H1 (cell line): ENCODE measurements around the gene BABAM2. TPM values are rescaled to one million over a fixed set of nuclear protein-coding genes. Genes with fewer than 3 reads are reported as not detected.

Experiments
- CTCF ChIA-PET: fragments of 300-600 bp; sonication (Branson Sonifier 250); formaldehyde crosslinking; loops from one replicate; lab custom pipeline; 2021; ENCODE audit not compliant: partially characterized antibody; lab: Charles Lee
- POLR2A ChIA-PET: fragments of 300-600 bp; sonication (Branson Sonifier 250); formaldehyde crosslinking; loops from one replicate; lab custom pipeline; 2021; ENCODE audit warnings: inconsistent platforms; ENCODE audit not compliant: partially characterized antibody; lab: Charles Lee
- DNase-seq, 2 experiments: peaks; one replicate each; pipeline versions ENCODE4 v3.0.0 to v3.0.0-alpha.2; 2010 to 2022; ENCODE audit warnings: low spot score in 2 of 2, low read depth in 1 of 2, mixed read lengths in 1 of 2
- FAIRE-seq: peaks from 2 replicates; lab custom pipeline; 2011; peaks lifted over from hg19 to GRCh38; lab: Jason Lieb, UNC
- H2AFZ ChIP-seq: 2 replicates; pipeline ENCODE4 v1.8.1; 2012; ENCODE audit warnings: low read length, inconsistent platforms
- H2AK5ac ChIP-seq: 2 replicates; pipeline ENCODE4 v1.6.1; 2013; ENCODE audit warnings: low read depth, low read length
- H2BK120ac ChIP-seq: replicated peaks from 2 replicates; pipeline ENCODE3; 2013; ENCODE audit warnings: low read depth, low read length, inconsistent platforms
- H2BK12ac ChIP-seq: 2 replicates; pipeline ENCODE4 v1.6.1; 2013; ENCODE audit warnings: low read depth, low read length
- H2BK15ac ChIP-seq: 2 replicates; pipeline ENCODE4 v1.6.1; 2013; ENCODE audit warnings: low read length
- H2BK20ac ChIP-seq: 2 replicates; pipeline ENCODE4 v1.6.1; 2013; ENCODE audit warnings: low read length
- H2BK5ac ChIP-seq: 2 replicates; pipeline ENCODE4 v1.6.1; 2013; ENCODE audit warnings: low read depth, low read length
- H3K14ac ChIP-seq: 2 replicates; pipeline ENCODE4 v1.6.1; 2013; ENCODE audit warnings: inconsistent platforms; ENCODE audit not compliant: insufficient read length
- H3K18ac ChIP-seq: 2 replicates; pipeline ENCODE4 v1.6.1; 2013; ENCODE audit warnings: low read length; ENCODE audit errors: extremely low read depth
- H3K23ac ChIP-seq: 2 replicates; pipeline ENCODE4 v1.6.1; 2013; ENCODE audit warnings: inconsistent platforms; ENCODE audit not compliant: insufficient read length
- H3K23me2 ChIP-seq: 2 replicates; pipeline ENCODE4 v1.6.1; 2013; ENCODE audit warnings: low read depth, low read length
- H3K27ac ChIP-seq: 2 replicates; pipeline ENCODE4 v1.6.1; 2011; ENCODE audit warnings: low read depth, low read length, inconsistent platforms
- H3K27me3 ChIP-seq, 4 experiments: replicated peaks in 1 of 4; 1 replicate in 1 of 4; 2 replicates in 3 of 4; pipeline versions ENCODE4 v1.6.1 to v1.8.1; 2011 to 2013; ENCODE audit warnings: low read length in 3 of 4, mild to moderate bottlenecking in 3 of 4, inconsistent platforms in 2 of 4, mixed read lengths in 2 of 4, moderate library complexity in 1 of 4; ENCODE audit not compliant: control insufficient read depth in 3 of 4, insufficient read depth in 3 of 4; ENCODE audit errors: extremely low read depth in 1 of 4
- H3K36me3 ChIP-seq, 4 experiments: 2 replicates each; pipeline versions ENCODE4 v1.6.1 to v1.8.1; 2011 to 2013; ENCODE audit warnings: mild to moderate bottlenecking in 4 of 4, low read length in 3 of 4, moderate library complexity in 2 of 4, control low read depth in 1 of 4, inconsistent platforms in 1 of 4; ENCODE audit not compliant: insufficient read depth in 4 of 4, control insufficient read depth in 2 of 4
- H3K4ac ChIP-seq: replicated peaks from 2 replicates; pipeline ENCODE3; 2013; ENCODE audit warnings: low read length, low read depth, mixed read lengths, inconsistent platforms; ENCODE audit not compliant: insufficient read length
- H3K4me1 ChIP-seq, 4 experiments: replicated peaks in 1 of 4; 1 replicate in 1 of 4; 2 replicates in 3 of 4; pipeline versions ENCODE4 v1.6.1 to v1.8.1; 2011 to 2013; ENCODE audit warnings: low read length in 3 of 4, inconsistent platforms in 2 of 4, mixed read lengths in 1 of 4; ENCODE audit not compliant: insufficient read depth in 4 of 4, control insufficient read depth in 3 of 4
- H3K4me2 ChIP-seq, 2 experiments: 2 replicates each; pipeline versions ENCODE4 v1.6.1 to v1.8.1; 2011 to 2013; ENCODE audit warnings: low read depth in 2 of 2, low read length in 2 of 2, control low read depth in 1 of 2, inconsistent platforms in 1 of 2, mild to moderate bottlenecking in 1 of 2; ENCODE audit not compliant: insufficient read depth in 1 of 2
- H3K4me3 ChIP-seq, 4 experiments: fragments of 200-600, 300-600 bp in 1 of 4; sonication (generic), shearing (Covaris generic), sonication (Bioruptor Twin) in 1 of 4; 2 replicates each; pipeline versions ENCODE4 v1.5.1 to v1.8.1; 2011 to 2016; ENCODE audit warnings: low read length in 4 of 4, low read depth in 3 of 4, control low read depth in 2 of 4, inconsistent platforms in 2 of 4, mild to moderate bottlenecking in 2 of 4, mixed read lengths in 1 of 4, moderate library complexity in 1 of 4; ENCODE audit not compliant: insufficient read depth in 2 of 4; ENCODE audit errors: extremely low read depth in 1 of 4
- H3K56ac ChIP-seq: replicated peaks from 2 replicates; pipeline ENCODE3; 2013; ENCODE audit warnings: low read depth, mild to moderate bottlenecking, mixed read lengths, low read length, inconsistent platforms; ENCODE audit not compliant: insufficient read length
- H3K79me1 ChIP-seq: 2 replicates; pipeline ENCODE4 v1.6.1; 2013; ENCODE audit warnings: low read depth, low read length, control low read depth
- H3K79me2 ChIP-seq, 2 experiments: 2 replicates each; pipeline versions ENCODE4 v1.6.1 to v1.8.1; 2012 to 2013; ENCODE audit warnings: low read length in 2 of 2, mild to moderate bottlenecking in 2 of 2, inconsistent platforms in 1 of 2; ENCODE audit not compliant: insufficient read depth in 2 of 2, control insufficient read depth in 1 of 2
- H3K9ac ChIP-seq, 4 experiments: replicated peaks in 1 of 4; 1 replicate in 1 of 4; 2 replicates in 3 of 4; pipeline versions ENCODE4 v1.6.1 to v1.8.1; 2011 to 2013; ENCODE audit warnings: low read depth in 3 of 4, low read length in 3 of 4, control low read depth in 2 of 4, mild to moderate bottlenecking in 2 of 4, moderate library complexity in 2 of 4, inconsistent platforms in 1 of 4; ENCODE audit errors: extremely low read depth in 1 of 4
- H3K9me3 ChIP-seq, 2 experiments: 2 replicates each; pipeline versions ENCODE4 v1.6.1 to v1.8.1; 2012 to 2013; ENCODE audit warnings: mild to moderate bottlenecking in 2 of 2, moderate library complexity in 2 of 2, control low read depth in 1 of 2, inconsistent platforms in 1 of 2, low read depth in 1 of 2, low read length in 1 of 2, mixed read lengths in 1 of 2; ENCODE audit not compliant: insufficient read depth in 2 of 2
- H4K20me1 ChIP-seq, 2 experiments: replicated peaks in 1 of 2; 2 replicates each; pipeline versions ENCODE3 to v1.8.1; 2011 to 2013; ENCODE audit warnings: inconsistent platforms in 2 of 2, low read length in 2 of 2, mild to moderate bottlenecking in 1 of 2; ENCODE audit not compliant: insufficient read depth in 2 of 2, control insufficient read depth in 1 of 2
- H4K5ac ChIP-seq: 2 replicates; pipeline ENCODE4 v1.6.1; 2013; ENCODE audit warnings: low read length, low read depth, mixed read lengths, inconsistent platforms; ENCODE audit not compliant: insufficient read length
- H4K8ac ChIP-seq: 2 replicates; pipeline ENCODE4 v1.8.0; 2013; ENCODE audit warnings: mild to moderate bottlenecking, moderate library complexity, low read length, inconsistent platforms; ENCODE audit not compliant: insufficient read depth; ENCODE audit errors: extremely low read depth
- H4K91ac ChIP-seq: replicated peaks from 2 replicates; pipeline ENCODE3; 2013; ENCODE audit warnings: low read length, mixed read lengths, inconsistent platforms; ENCODE audit not compliant: insufficient read length
- ASH2L ChIP-seq: fragments of 200-600, 300-600 bp; sonication (generic); IDR thresholded peaks from one replicate; pipeline ENCODE4 v1.7.1; 2017; ENCODE audit warnings: low read length
- KDM4A ChIP-seq: IDR thresholded peaks from one replicate; pipeline ENCODE4 v1.7.1; 2012; ENCODE audit warnings: low read depth, mild to moderate bottlenecking, moderate library complexity, low read length, inconsistent platforms; ENCODE audit not compliant: severe bottlenecking
- POU5F1 ChIP-seq: IDR thresholded peaks from 2 replicates; pipeline ENCODE4 v1.6.1; 2011; ENCODE audit warnings: low read depth, mild to moderate bottlenecking, low read length, moderate library complexity
- TEAD4 ChIP-seq: IDR thresholded peaks from 2 replicates; pipeline ENCODE4 v1.6.1; 2012; ENCODE audit warnings: low read depth, low read length, inconsistent platforms, mixed read lengths
- WGBS, 2 experiments: shearing (Covaris generic) in 1 of 2; methylation state at CpG; one replicate each; pipeline versions ENCODE4 v1.1.6 to v1.1.7; 2013 to 2015; ENCODE audit warnings: low lambda C conversion rate in 2 of 2, mixed read lengths in 2 of 2, inconsistent platforms in 1 of 2, low coverage in 1 of 2, missing lambda C conversion rate in 1 of 2; ENCODE audit not compliant: insufficient replicate concordance in 2 of 2, insufficient coverage in 1 of 2, insufficient read length in 1 of 2; ENCODE audit errors: extremely low coverage in 1 of 2, missing lambda C conversion rate in 1 of 2; 5-methylcytosine and 5-hydroxymethylcytosine counted together
- polyA plus RNA-seq, 7 experiments: library from polyadenylated mRNA; depleted of rRNA in 3 of 7; stranded (reverse) in 5 of 7; unstranded in 2 of 7; fragments of >200 nt in 5 of 7; fragments of 200-250 nt in 2 of 7; gene quantifications; 1 replicate in 5 of 7; 2 replicates in 1 of 7; 4 replicates in 1 of 7; pipeline versions ENCODE4 v1.2.1 to v1.2.3, GENCODE V29; 2011 to 2013; ENCODE audit warnings: missing spikeins in 2 of 7, mixed read lengths in 2 of 7
- total RNA-seq: library from RNA; stranded (reverse); fragmentation: NEBNext Ultra II Directional; extraction: Animal tissue kit (Norgen Biotek cat#: 25700); gene quantifications from 2 replicates; pipeline ENCODE4 v1.2.1, GENCODE V29; 2021

BABAM2 gene
- total and polyA plus RNA-seq, 2 of the 8 experiments (the other 6 are each of a cell fraction or from before 2014, with no cell fraction given), result 15.8 to 20.9 TPM

DNA sequence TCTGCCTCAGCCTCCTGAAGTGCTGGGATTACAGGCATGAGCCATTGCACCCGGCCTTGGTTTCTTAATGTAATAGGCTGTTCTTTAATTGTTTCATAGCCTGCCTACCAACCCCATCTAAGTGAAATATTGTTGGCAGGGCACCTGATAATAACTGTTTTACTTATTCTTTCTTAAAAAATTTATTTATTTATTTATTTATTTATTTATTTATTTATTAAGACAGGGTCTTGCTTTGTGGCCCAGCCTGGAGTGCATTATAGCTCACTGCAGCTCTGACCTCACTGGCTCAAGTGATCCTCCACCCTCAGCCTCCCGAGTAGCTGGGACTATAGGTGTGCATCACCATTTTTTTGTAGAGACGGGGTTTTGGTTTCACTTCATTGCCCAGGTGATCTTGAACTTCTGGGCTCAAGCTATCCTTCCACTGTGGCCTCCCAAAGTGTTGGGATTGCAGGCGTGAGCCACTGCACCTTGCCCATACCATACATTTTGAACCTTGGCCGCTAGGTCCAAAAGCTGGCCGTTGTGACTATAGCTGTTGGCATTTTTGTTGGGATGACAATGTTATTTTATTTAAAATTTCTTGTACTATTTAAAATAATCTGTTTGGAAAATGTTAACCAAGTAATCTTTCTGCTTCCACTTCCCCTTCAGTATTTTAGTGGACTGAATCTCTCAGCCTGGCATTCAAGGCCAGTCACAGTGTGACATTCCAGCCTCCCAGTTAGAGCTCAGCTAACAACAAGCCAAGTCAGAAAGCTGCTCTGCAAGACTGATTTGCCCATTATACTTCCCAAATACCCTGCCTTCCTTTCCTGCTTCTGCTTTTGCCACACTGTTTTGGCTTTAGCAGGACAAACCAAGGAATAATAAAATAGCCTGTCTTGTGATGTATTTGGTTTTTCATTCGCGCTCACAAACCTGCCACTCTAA, 52.4 kb downstream of the BABAM2 start:
- no peak overlapping the region for H4K8ac ChIP-seq
- no peak for DNase-seq
- H3K27ac ChIP-seq, result no peak overlapping the region
- no peak overlapping the region for H4K5ac ChIP-seq
- FAIRE-seq, result peak; percentile 7
- peaks cover 0 to 8% (median 4%) of the 10 kb centered on the region in 4 experiments; a peak in 5 of 7 replicates for H3K27me3 ChIP-seq
- H3K4ac ChIP-seq, result no peak overlapping the region
- POLR2A ChIA-PET, result no interaction called here
- H3K79me1 ChIP-seq, result no peaks in the 10 kb centered on the region
- no peaks in the 10 kb centered on the region for H3K4me1 ChIP-seq
- TF ChIP-seq POU5F1 (no peak), TEAD4 (peak; percentile 64; the same call in 1 of the 2 replicates), ASH2L (no peak), KDM4A (no peak)
- H3K4me2 ChIP-seq, result no peak overlapping the region
- no peaks in the 10 kb centered on the region for H3K36me3 ChIP-seq
- no peak overlapping the region for H2BK20ac ChIP-seq
- no peak overlapping the region for H3K56ac ChIP-seq
- H3K18ac ChIP-seq, result no peak overlapping the region
- peaks cover 0 to 2% of the 10 kb centered on the region in 2 experiments for H4K20me1 ChIP-seq
- H2AFZ ChIP-seq, result no peak overlapping the region
- no peak overlapping the region for H2BK5ac ChIP-seq
- no peak overlapping the region for H3K14ac ChIP-seq
- no peak overlapping the region for H2AK5ac ChIP-seq
- H3K9me3 ChIP-seq, result no peaks in the 10 kb centered on the region
- CTCF ChIA-PET, result interaction anchor here (0.6 to 1.5 kb wide), 2 partner anchors 20 to 55 kb away, joined by 3 read pairs; no protein-coding TSS in a partner anchor
- no peak overlapping the region for H3K9ac ChIP-seq
- H4K91ac ChIP-seq, result no peak overlapping the region
- H3K79me2 ChIP-seq, result no peaks in the 10 kb centered on the region
- no peak overlapping the region for H2BK12ac ChIP-seq
- no peak overlapping the region for H3K23ac ChIP-seq
- no peak overlapping the region for H2BK15ac ChIP-seq
- no peak overlapping the region for H3K4me3 ChIP-seq
- H3K23me2 ChIP-seq, result no peaks in the 10 kb centered on the region
- 92% methylated on average over 8 of the region's 8 CpGs; no CpG with 5 or more reads in 1 of the 2 experiments for WGBS, 2 experiments
- no peak overlapping the region for H2BK120ac ChIP-seq
